OCI-LY1 (cell line): Measurements from ENCODE around the gene TIMM21.

Experiments
- CTCF ChIP-seq: fragments of 200-600 bp; sonication (generic), shearing (Covaris generic); IDR thresholded peaks from 2 replicates; pipeline ENCODE4 v1.5.1; 2017; ENCODE audit warnings: mild to moderate bottlenecking, antibody characterized with exemption, low read length, moderate library complexity, mixed read lengths
- EZH2 ChIP-seq: fragments of 200-600 bp; sonication (generic), shearing (Covaris generic); IDR thresholded peaks from 2 replicates; pipeline ENCODE4 v1.8.0; 2017; ENCODE audit warnings: borderline replicate concordance, mixed run types, mild to moderate bottlenecking, antibody characterized with exemption, low read length, moderate library complexity, mixed read lengths

- TF ChIP-seq CTCF (no peak), EZH2 (no peak)
Measured at GRCh38 chr18:74152270-74152669, 3.9 kb downstream of the TIMM21 start.
